Sigmoid colon (tissue), 4 donors: ENCODE data around the gene GALNT7.

Experiments used
- CTCF ChIP-seq, 4 experiments: fragments of 450-650 bp in 3 of 4; fragments of 200-600 bp in 1 of 4; IDR thresholded peaks; one replicate each; pipeline ENCODE4 v1.5.1; 2016 to 2019; ENCODE audit warnings: antibody characterized with exemption in 4 of 4, mild to moderate bottlenecking in 3 of 4, moderate library complexity in 2 of 4
- EP300 ChIP-seq, 4 donors: sonication (generic); formaldehyde crosslinking; IDR thresholded peaks; one replicate each; pipeline ENCODE4 v1.6.1; 2017; ENCODE audit warnings: antibody characterized with exemption in 4 of 4
- POLR2A ChIP-seq, 2 donors: fragments of 450-650 bp; IDR thresholded peaks; one replicate each; pipeline ENCODE4 v1.6.1; 2016; ENCODE audit warnings: antibody characterized with exemption in 2 of 2, mild to moderate bottlenecking in 2 of 2, moderate library complexity in 2 of 2
- POLR2AphosphoS5 ChIP-seq, 4 donors: sonication (generic); formaldehyde crosslinking; IDR thresholded peaks; one replicate each; pipeline ENCODE4 v1.6.1; 2017; ENCODE audit warnings: antibody characterized with exemption in 4 of 4

DNA sequence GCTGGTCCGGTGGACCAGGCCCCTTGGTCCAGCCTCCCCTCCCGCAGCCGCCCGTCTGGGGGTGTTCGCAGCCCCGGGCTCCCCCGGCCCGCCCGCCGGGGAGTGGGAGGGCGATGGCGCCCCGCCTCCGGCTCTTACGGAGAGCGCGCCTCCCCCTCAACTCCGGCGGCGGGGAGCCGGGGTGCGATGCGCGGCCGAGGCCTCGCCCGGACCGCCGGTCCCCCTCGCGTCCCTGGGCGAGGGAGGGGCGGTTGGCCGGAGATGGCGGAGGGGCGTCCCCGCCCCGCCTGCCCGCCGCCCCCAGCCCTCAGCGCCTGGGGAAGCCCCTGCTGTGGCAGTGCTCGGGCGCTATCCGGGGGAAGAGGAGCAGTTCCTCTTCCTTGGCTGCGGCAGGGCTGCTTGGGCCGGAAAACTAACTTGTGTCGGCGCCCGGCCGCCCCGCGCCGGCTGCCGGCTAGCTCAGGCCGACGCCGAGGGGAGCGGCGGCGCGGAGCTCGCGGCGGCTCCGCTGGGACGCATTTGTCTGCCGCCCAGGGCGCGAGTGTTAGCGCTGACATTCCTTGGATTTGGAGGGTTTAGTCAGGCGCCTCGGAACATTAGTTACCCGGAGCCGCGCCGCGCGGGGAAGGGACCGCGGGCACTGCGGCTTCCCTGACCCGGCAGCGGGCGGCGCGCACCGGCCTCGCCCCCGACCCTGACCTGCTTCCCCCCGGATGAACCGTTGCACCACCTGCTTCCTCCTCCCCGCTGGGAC is 994 bp downstream of the GALNT7 start:
- TF ChIP-seq POLR2AphosphoS5 (IDR thresholded peaks at IDR 0.05) (peak in 3 of 4 donors; percentile 9 to 67 (median 51)), CTCF (IDR thresholded peaks at IDR 0.05) (no peak), POLR2A (IDR thresholded peaks at IDR 0.05) (no peak), EP300 (IDR thresholded peaks at IDR 0.05) (no peak)
